Measurements from ENCODE around the gene GEN1.

The GEN1 gene

GRCh38 chr2:17835516-17835915 lies 81.6 kb downstream of the GEN1 start:
- DNase-seq (ENCODE audit: low read depth): no peak
- no peak for TF ChIP-seq CTCF (IDR thresholded peaks at IDR 0.05; ENCODE audit: low read length, missing control alignments)
- H3K4me3 ChIP-seq (replicated peaks; ENCODE audit: low read depth, low read length): no peak overlapping the region

Data from fibroblast of pulmonary artery (primary cell).